ACC112 (cell line): Measurements from ENCODE around the gene PAQR6.

ENCODE experiments used
- H2AFZ ChIP-seq: fragments of 200-600 bp; sonication (generic); one replicate; pipeline ENCODE4 v1.6.0; 2017; ENCODE audit warnings: antibody characterized with exemption, low read length; ENCODE audit not compliant: unreplicated experiment
- H3K27ac ChIP-seq: fragments of 200-600 bp; sonication (generic); 2 replicates; pipeline ENCODE4 v1.5.1; 2014; ENCODE audit warnings: low read depth, mild to moderate bottlenecking, antibody characterized with exemption, low read length, moderate library complexity
- H3K27me3 ChIP-seq: fragments of 200-600 bp; sonication (generic); 2 replicates; pipeline ENCODE4 v1.6.1; 2014; ENCODE audit warnings: mild to moderate bottlenecking, antibody characterized with exemption, low read length, moderate library complexity, mixed read lengths; ENCODE audit not compliant: insufficient read depth
- H3K36me3 ChIP-seq: fragments of 200-600 bp; sonication (generic); 2 replicates; pipeline ENCODE4 v1.6.1; 2016; ENCODE audit warnings: mild to moderate bottlenecking, antibody characterized with exemption, low read length, moderate library complexity, mixed read lengths; ENCODE audit not compliant: insufficient read depth
- H3K4me1 ChIP-seq: fragments of 200-600 bp; sonication (generic); one replicate; pipeline ENCODE4 v1.6.1; 2016; ENCODE audit warnings: low read length, mixed read lengths; ENCODE audit not compliant: insufficient read depth, unreplicated experiment, control insufficient read depth
- H3K4me3 ChIP-seq: fragments of 200-600 bp; sonication (generic); 2 replicates; pipeline ENCODE4 v1.5.1; 2014; ENCODE audit warnings: mild to moderate bottlenecking, low read depth, low read length
- H3K79me2 ChIP-seq: fragments of 200-600 bp; sonication (generic); one replicate; pipeline ENCODE4 v1.6.0; 2016; ENCODE audit warnings: low read length; ENCODE audit not compliant: control insufficient read depth, unreplicated experiment, insufficient read depth

Gene PAQR6, protein sequence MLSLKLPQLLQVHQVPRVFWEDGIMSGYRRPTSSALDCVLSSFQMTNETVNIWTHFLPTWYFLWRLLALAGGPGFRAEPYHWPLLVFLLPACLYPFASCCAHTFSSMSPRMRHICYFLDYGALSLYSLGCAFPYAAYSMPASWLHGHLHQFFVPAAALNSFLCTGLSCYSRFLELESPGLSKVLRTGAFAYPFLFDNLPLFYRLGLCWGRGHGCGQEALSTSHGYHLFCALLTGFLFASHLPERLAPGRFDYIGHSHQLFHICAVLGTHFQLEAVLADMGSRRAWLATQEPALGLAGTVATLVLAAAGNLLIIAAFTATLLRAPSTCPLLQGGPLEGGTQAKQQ

DNA sequence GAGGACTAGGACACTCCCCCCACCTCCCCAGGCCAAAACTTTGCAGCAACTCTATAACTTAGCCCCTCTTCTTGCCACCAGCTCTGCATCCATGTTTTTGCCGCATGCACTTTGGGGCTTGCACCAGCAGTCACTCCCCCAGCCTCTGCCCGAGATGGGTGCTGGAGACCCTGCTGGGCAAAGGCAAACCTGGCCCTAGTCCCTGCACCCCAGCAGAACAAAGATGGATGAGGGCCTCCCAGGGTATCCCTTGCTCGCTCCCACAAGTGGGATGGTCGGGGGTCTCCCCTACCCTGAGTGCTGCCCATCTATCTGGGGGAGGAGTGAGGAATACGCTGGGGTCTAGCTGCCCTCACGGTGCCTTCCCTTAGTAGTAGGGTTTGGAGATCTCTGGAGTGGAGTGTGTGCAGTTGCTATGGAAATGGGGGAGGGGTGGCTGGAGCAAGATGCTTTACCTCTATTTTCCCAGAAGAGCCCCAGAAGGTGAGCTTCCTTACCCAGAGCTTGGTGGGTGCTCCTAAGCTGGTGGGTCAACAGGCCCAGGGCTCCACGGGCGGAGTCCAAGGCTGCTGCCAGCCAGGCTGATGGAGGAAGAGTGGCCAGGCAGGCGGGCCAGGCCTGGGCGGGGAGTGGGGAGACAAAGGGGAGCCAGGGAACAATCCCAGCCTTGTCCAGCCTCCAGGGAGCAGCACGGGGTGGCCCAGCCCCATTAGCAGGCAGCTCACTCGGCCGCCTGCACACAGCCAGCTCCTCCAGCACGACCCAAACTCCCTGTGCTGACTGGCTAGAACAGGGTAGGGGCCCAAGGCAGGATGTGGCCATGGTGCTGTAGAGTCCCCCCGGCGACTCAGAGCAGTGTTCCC is at the start of gene PAQR6:
TSS of gene PAQR6 (minus strand) at position 597 of the 863 bp plus-strand sequence. CDS start 1,325 bp downstream, outside the sequence.
- Histone ChIP-seq H3K27ac (no peak within 1 kb of the TSS), H3K36me3 (no peaks in the 10 kb centered on the region; the same call in 1 of the 2 replicates), H3K27me3 (peaks cover 8% of the 10 kb centered on the region; the same call in 1 of the 2 replicates), H3K79me2 (no peaks in the 10 kb centered on the region), H2AFZ (no peak within 1 kb of the TSS), H3K4me3 (no peak within 1 kb of the TSS), H3K4me1 (no peaks in the 10 kb centered on the region)

DNA sequence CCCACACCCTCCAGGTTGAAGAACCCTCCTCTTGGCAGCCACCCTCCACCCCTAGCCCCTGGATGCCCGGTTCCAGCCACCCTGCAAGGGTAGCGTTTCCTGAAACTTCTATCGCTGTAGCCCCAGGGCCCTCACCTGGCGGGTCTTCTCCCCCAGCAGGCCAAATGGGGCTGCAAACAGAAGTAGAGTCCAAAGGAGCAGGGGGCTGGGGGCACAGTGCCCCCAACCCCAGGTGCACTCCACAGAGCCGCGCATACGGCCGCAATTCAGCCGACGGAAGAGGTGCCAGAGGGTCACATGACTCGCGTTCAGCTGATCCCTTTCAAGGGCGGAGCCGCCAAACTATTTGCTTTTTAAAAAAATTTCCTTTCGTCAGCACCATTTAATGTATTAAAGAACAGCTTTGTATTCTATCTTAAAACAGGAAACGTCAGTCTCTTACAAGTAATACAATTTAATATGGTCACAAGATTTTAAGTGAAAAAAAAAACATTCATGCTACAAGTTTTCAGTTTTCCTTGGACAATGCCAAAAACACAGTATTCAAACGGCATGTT is 47.6 kb upstream of the PAQR6 start, which contains the start of gene GLMP:
TSS of gene GLMP (minus strand) at position 289 of the 557 bp plus-strand sequence. CDS start at position 255, 34 bp downstream.
- H3K4me1 ChIP-seq, result peaks cover 21% of the 10 kb centered on the region
- peak within 1 kb of the TSS; percentile 93 for H3K4me3 ChIP-seq
- H3K27ac ChIP-seq, result no peak within 1 kb of the TSS
- no peaks in the 10 kb centered on the region for H3K27me3 ChIP-seq
- peaks cover 17% of the 10 kb centered on the region for H3K79me2 ChIP-seq
- H3K36me3 ChIP-seq, result no peaks in the 10 kb centered on the region
- H2AFZ ChIP-seq, result peak within 1 kb of the TSS; percentile 93

DNA sequence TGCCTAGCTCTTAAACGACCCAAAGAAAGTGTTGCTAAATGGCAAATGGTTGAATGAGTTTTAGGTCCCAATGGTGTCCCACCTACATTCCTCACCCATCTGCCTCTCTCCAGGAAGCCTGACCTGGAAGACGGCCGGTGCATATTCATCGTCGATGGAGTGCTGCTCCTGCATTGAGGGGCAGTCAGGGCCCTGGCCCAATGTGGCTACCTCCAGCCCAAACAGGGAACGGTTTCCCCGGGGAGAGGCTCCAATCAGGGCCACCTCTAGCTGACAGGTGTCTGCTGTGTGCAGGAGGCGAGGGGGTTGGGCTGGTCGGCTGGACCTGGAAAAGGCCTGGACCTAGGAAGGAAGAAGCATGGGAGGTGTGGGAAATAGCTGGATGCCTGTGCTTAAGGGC is 46.0 kb upstream of the PAQR6 start:
- H2AFZ ChIP-seq, result no peak overlapping the region
- H3K79me2 ChIP-seq, result peaks cover 17% of the 10 kb centered on the region
- H3K4me1 ChIP-seq, result peaks cover 21% of the 10 kb centered on the region
- peaks cover 5% of the 10 kb centered on the region for H3K36me3 ChIP-seq
- no peak overlapping the region; the same call in 1 of the 2 replicates for H3K4me3 ChIP-seq
- no peak overlapping the region for H3K27ac ChIP-seq
- no peaks in the 10 kb centered on the region for H3K27me3 ChIP-seq

DNA sequence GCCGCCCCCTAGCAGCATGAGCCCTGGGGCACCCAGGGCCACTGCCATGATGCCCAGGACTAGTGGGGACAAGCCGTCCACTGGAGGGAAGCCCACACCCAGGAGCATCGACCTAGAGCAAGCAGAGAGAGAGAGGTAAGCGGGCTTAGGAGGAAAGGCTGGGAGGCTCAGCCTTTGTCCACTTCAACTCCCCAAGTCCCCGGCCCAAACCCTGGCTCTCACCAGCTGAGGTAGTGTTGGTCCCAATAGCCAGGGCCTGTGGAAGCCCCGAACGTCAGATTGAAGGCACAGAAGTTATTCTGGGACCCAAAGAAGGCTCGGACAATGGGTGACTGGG is 45.2 kb upstream of the PAQR6 start:
- Histone ChIP-seq H3K79me2 (peaks cover 17% of the 10 kb centered on the region), H3K27ac (no peak overlapping the region), H3K4me3 (no peak overlapping the region), H2AFZ (no peak overlapping the region), H3K36me3 (peaks cover 10% of the 10 kb centered on the region), H3K27me3 (no peaks in the 10 kb centered on the region), H3K4me1 (peaks cover 21% of the 10 kb centered on the region)

DNA sequence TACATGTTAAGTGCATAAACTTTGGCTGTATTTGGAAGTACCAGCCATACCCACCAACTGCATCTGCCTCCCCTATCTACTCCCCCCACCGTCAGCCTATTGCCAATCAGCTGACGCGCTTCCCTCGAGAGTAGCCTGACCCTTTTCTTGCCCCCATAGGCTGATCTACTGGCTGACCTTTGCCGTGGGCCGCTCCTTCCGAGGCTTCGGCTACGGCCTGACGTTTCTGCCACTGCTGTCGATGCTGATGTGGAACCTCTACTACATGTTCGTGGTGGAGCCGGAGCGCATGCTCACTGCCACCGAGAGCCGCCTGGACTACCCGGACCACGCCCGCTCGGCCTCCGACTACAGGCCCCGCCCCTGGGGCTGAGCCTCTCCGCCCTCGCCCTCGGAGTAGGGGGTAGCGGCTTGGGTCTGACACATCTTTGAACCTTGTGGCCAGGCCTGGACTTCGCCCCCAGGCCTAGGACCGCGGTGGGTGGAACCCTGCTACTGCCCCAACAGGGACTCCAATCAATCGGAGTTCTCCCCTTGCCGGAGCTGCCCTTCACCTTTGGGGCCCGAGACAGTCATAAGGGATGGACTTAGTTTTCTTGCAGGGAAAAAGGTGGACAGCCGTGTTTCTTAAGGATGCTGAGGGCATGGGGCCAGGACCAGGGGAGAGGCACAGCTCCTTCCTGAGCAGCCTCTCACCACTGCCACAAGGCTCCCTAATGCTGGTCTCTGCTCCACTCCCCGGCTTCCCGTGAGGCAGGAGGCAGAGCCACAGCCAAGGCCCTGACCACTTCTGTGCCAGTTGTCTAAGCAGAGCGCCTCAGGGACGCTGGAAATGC is 43.6 kb upstream of the PAQR6 start:
- peaks cover 17% of the 10 kb centered on the region for H3K79me2 ChIP-seq
- H2AFZ ChIP-seq, result peak overlapping the region; percentile 26
- H3K4me3 ChIP-seq, result peak overlapping the region; percentile 81
- H3K36me3 ChIP-seq, result peaks cover 10% of the 10 kb centered on the region
- H3K27ac ChIP-seq, result peak overlapping the region; percentile 47
- H3K27me3 ChIP-seq, result no peaks in the 10 kb centered on the region
- peaks cover 21% of the 10 kb centered on the region for H3K4me1 ChIP-seq

DNA sequence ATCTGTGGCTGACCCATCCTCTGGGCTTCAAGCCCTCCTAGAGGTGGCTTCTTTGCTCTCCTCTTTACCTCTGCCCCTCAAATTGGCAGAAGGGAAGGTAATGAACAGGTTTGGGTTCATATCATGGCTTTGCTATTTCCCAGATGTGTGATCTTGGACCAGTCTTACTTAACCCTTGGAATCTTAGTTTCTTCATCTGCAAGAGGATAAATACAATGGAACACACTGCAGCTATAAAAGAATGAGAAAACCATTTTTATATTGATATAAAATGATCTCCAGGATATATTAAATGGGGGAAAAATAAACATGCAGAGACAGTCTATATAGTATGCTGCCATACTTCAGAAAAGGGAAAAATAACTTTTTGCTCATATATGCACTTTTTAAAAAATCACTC is 42.0 kb upstream of the PAQR6 start:
- H3K4me3 ChIP-seq, result no peak overlapping the region
- H3K27ac ChIP-seq, result no peak overlapping the region
- no peaks in the 10 kb centered on the region for H3K27me3 ChIP-seq
- H3K79me2 ChIP-seq, result peaks cover 13% of the 10 kb centered on the region
- no peak overlapping the region for H2AFZ ChIP-seq
- peaks cover 20% of the 10 kb centered on the region for H3K4me1 ChIP-seq
- peaks cover 10% of the 10 kb centered on the region for H3K36me3 ChIP-seq

DNA sequence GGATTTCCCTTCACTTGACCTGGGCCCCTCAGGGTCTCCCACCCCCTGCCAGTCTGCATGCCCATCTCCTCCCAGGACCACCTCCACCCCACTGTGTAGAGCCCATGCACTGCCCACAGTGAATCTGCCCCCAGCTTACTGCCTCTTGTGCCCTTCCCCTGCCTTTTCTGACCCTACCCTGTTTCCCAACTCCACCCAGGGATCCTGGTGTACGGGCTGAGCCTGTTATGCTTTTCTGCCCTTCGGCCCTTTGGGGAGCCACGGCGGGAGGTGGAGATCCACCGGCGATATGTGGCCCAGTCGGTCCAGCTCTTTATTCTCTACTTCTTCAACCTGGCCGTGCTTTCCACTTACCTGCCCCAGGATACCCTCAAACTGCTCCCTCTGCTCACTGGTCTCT is 38.2 kb upstream of the PAQR6 start:
- Histone ChIP-seq H2AFZ (no peak overlapping the region), H3K4me1 (peaks cover 26% of the 10 kb centered on the region), H3K4me3 (no peak overlapping the region), H3K79me2 (peaks cover 24% of the 10 kb centered on the region), H3K27ac (no peak overlapping the region), H3K36me3 (peaks cover 10% of the 10 kb centered on the region), H3K27me3 (no peaks in the 10 kb centered on the region)

DNA sequence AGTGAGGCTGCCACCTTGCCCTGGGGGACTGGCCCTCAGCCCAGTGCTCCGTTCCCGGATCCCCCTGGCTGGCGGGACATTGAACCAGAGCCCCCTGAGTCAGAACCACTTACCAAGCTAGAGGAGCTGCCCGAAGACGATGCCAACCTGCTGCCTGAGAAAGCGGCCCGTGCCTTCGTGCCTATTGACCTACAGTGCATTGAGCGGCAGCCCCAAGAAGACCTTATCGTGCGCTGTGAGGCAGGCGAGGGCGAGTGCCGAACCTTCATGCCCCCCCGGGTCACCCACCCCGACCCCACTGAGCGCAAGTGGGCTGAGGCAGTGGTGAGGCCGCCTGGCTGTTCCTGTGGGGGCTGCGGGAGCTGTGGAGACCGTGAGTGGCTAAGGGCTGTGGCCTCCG is 37.6 kb upstream of the PAQR6 start:
- H2AFZ ChIP-seq, result no peak overlapping the region
- H3K4me3 ChIP-seq, result no peak overlapping the region
- H3K4me1 ChIP-seq, result peaks cover 29% of the 10 kb centered on the region
- H3K36me3 ChIP-seq, result peaks cover 10% of the 10 kb centered on the region
- H3K27ac ChIP-seq, result no peak overlapping the region
- peaks cover 30% of the 10 kb centered on the region for H3K79me2 ChIP-seq
- H3K27me3 ChIP-seq, result no peaks in the 10 kb centered on the region

DNA sequence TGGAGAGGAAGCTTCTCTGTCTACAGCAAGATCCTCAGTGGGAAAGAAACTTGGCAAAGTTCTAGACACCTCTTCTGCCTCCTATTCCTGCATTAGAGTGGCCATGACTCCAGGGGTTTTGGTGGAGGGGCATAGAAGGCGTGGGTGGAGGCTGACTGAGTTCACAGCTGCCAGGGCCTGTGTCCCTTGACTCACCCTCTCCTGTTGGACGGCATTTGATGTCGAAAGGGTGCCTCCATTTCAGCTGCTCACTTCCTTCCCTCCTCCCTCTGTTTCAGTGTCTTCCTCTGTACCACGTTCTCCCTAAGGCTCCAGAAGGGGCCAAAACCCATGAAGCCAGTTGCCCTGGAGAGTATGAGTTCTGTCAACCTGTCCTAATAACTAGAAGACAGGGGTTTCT is 36.9 kb upstream of the PAQR6 start:
- peaks cover 8% of the 10 kb centered on the region for H3K36me3 ChIP-seq
- H3K27me3 ChIP-seq, result no peaks in the 10 kb centered on the region
- H3K27ac ChIP-seq, result 0 out of 2 replicates have a peak overlapping the region, but pooled peaks have one; percentile 13
- H3K4me1 ChIP-seq, result peaks cover 29% of the 10 kb centered on the region
- H3K4me3 ChIP-seq, result no peak overlapping the region
- H2AFZ ChIP-seq, result no peak overlapping the region
- H3K79me2 ChIP-seq, result peaks cover 37% of the 10 kb centered on the region

DNA sequence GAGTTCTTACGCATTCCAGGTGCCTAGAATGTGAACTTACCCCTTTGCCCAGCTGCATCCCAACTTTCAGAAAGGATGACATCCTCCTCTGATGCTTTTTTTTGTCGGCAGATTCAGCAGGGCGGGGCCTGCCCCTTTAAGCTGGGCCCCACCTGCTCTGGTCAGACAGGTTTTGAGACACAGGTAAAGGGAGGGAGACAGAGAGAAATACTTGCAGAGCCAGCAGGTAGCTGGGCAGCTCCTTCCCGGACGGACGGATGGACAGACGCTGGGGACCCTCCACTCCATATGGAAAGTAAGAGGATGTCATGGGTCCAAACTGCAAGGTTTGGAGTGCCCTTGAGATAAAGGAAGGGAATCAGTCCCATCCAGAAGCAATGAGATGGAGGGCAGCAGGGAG is 36.3 kb upstream of the PAQR6 start, which contains the start of gene TMEM79:
TSS of gene TMEM79 (plus strand) at position 214 of the 400 bp plus-strand sequence. CDS start 902 bp downstream, outside the sequence.
- Histone ChIP-seq H3K79me2 (peaks cover 43% of the 10 kb centered on the region), H3K27ac (peak within 1 kb of the TSS; percentile 76; the same call in 1 of the 2 replicates), H2AFZ (peak within 1 kb of the TSS; percentile 70)

More for the DNA sequence above, 36.3 kb upstream of the PAQR6 start, which contains the start of gene TMEM79:
- no peaks in the 10 kb centered on the region for H3K27me3 ChIP-seq
- H3K4me3 ChIP-seq, result peak within 1 kb of the TSS; percentile 89
- peaks cover 6% of the 10 kb centered on the region for H3K36me3 ChIP-seq
- peaks cover 29% of the 10 kb centered on the region for H3K4me1 ChIP-seq
